WTC11 (cell line): ENCODE results near the gene CTXN1. TPM values are rescaled to one million over a fixed set of nuclear protein-coding genes. Genes with fewer than 3 reads are reported as not detected.

Experiments used
- CREB1 ChIP-seq: sonication (generic); formaldehyde crosslinking; IDR thresholded peaks from 2 replicates; pipeline ENCODE4 v1.8.0; 2023; ENCODE audit warnings: mild to moderate bottlenecking, missing genetic modification reagents
- CREM ChIP-seq: sonication (generic); formaldehyde crosslinking; IDR thresholded peaks from 2 replicates; pipeline ENCODE4 v1.8.1; 2022; ENCODE audit warnings: mild to moderate bottlenecking, missing genetic modification reagents, moderate library complexity
- FOXP4 ChIP-seq: sonication (generic); formaldehyde crosslinking; IDR thresholded peaks from 2 replicates; pipeline ENCODE4 v1.8.0; 2022; ENCODE audit warnings: mild to moderate bottlenecking, missing genetic modification reagents
- GTF2I ChIP-seq: fragments of 250-450 bp; sonication (Bioruptor Pico); conservative IDR thresholded peaks from 2 replicates; pipeline ENCODE4 v1.4.0; 2021; ENCODE audit warnings: mild to moderate bottlenecking
- HMGXB4 ChIP-seq: sonication (generic); formaldehyde crosslinking; IDR thresholded peaks from 2 replicates; pipeline ENCODE4 v1.8.1; 2023; ENCODE audit warnings: mild to moderate bottlenecking, moderate library complexity, missing genetic modification reagents
- MLX ChIP-seq: sonication (generic); formaldehyde crosslinking; IDR thresholded peaks from 2 replicates; pipeline ENCODE4 v1.8.1; 2023; ENCODE audit warnings: mild to moderate bottlenecking, missing genetic modification reagents, moderate library complexity
- NFE2L1 ChIP-seq: sonication (generic); formaldehyde crosslinking; IDR thresholded peaks from 2 replicates; pipeline ENCODE4 v1.8.1; 2023; ENCODE audit warnings: missing genetic modification reagents
- NFYB ChIP-seq: sonication (generic); formaldehyde crosslinking; conservative IDR thresholded peaks from 2 replicates; pipeline ENCODE4 v1.8.0; 2022; ENCODE audit warnings: low read depth, missing genetic modification reagents
- NR2C2 ChIP-seq: sonication (generic); formaldehyde crosslinking; IDR thresholded peaks from 2 replicates; pipeline ENCODE4 v1.8.0; 2022; ENCODE audit warnings: mild to moderate bottlenecking, missing genetic modification reagents
- TEAD1 ChIP-seq: sonication (generic); formaldehyde crosslinking; IDR thresholded peaks from 2 replicates; pipeline ENCODE4 v1.8.0; 2022; ENCODE audit warnings: mild to moderate bottlenecking, missing genetic modification reagents
- TP53 ChIP-seq: sonication (generic); formaldehyde crosslinking; IDR thresholded peaks from 2 replicates; pipeline ENCODE4 v1.8.1; 2023; ENCODE audit warnings: mild to moderate bottlenecking, missing genetic modification reagents
- ZNF121 ChIP-seq: sonication (generic); formaldehyde crosslinking; IDR thresholded peaks from 2 replicates; pipeline ENCODE4 v1.8.0; 2023; ENCODE audit warnings: missing genetic modification reagents
- ZNF232 ChIP-seq: sonication (generic); formaldehyde crosslinking; IDR thresholded peaks from 2 replicates; pipeline ENCODE4 v1.8.0; 2022; ENCODE audit warnings: mild to moderate bottlenecking, missing genetic modification reagents
- ZNF396 ChIP-seq: fragments of 250-450 bp; sonication (Bioruptor Pico); IDR thresholded peaks from 2 replicates; pipeline ENCODE4 v1.8.0; 2021; ENCODE audit warnings: mild to moderate bottlenecking, moderate library complexity, borderline replicate concordance
- ZNF416 ChIP-seq: fragments of 250-450 bp; sonication (Bioruptor Pico); IDR thresholded peaks from 2 replicates; pipeline ENCODE4 v1.9.0; 2021; ENCODE audit warnings: mild to moderate bottlenecking, inconsistent platforms
- ZNF532 ChIP-seq: fragments of 250-450 bp; sonication (Bioruptor Pico); IDR thresholded peaks from 2 replicates; pipeline ENCODE4 v1.9.0; 2021; ENCODE audit warnings: mild to moderate bottlenecking, borderline replicate concordance
- ZNF671 ChIP-seq: fragments of 250-450 bp; sonication (Bioruptor Pico); IDR thresholded peaks from 2 replicates; pipeline ENCODE4 v1.8.0; 2021; ENCODE audit warnings: mild to moderate bottlenecking
- total RNA-seq: library from RNA; stranded (reverse); gene quantifications from 3 replicates; pipeline ENCODE4 v1.2.3, GENCODE V29; 2021
- TF ChIP-seq, protein P1 (sequence below): sonication (generic); formaldehyde crosslinking; IDR thresholded peaks from 2 replicates; pipeline ENCODE4 v1.8.1; 2022; ENCODE audit warnings: mild to moderate bottlenecking, missing genetic modification reagents, moderate library complexity, borderline replicate concordance
- TF ChIP-seq, protein P2 (sequence below): fragments of 250-450 bp; sonication (Bioruptor Pico); IDR thresholded peaks from 2 replicates; pipeline ENCODE4 v1.8.0; 2021; ENCODE audit warnings: mild to moderate bottlenecking
- TF ChIP-seq, protein P3 (sequence below): sonication (generic); formaldehyde crosslinking; IDR thresholded peaks from 2 replicates; pipeline ENCODE4 v1.8.1; 2022; ENCODE audit warnings: missing genetic modification reagents, borderline replicate concordance
- TF ChIP-seq, protein P4 (sequence below): sonication (generic); formaldehyde crosslinking; IDR thresholded peaks from 2 replicates; pipeline ENCODE4 v1.8.0; 2022; ENCODE audit warnings: mild to moderate bottlenecking, missing genetic modification reagents
- TF ChIP-seq, protein P5 (sequence below): sonication (generic); formaldehyde crosslinking; conservative IDR thresholded peaks from 2 replicates; pipeline ENCODE4 v1.8.1; 2022; ENCODE audit warnings: mild to moderate bottlenecking, missing genetic modification reagents

The CTXN1 gene
- total RNA-seq, 1 experiment from 2014 or later, result 48.2 TPM

DNA sequence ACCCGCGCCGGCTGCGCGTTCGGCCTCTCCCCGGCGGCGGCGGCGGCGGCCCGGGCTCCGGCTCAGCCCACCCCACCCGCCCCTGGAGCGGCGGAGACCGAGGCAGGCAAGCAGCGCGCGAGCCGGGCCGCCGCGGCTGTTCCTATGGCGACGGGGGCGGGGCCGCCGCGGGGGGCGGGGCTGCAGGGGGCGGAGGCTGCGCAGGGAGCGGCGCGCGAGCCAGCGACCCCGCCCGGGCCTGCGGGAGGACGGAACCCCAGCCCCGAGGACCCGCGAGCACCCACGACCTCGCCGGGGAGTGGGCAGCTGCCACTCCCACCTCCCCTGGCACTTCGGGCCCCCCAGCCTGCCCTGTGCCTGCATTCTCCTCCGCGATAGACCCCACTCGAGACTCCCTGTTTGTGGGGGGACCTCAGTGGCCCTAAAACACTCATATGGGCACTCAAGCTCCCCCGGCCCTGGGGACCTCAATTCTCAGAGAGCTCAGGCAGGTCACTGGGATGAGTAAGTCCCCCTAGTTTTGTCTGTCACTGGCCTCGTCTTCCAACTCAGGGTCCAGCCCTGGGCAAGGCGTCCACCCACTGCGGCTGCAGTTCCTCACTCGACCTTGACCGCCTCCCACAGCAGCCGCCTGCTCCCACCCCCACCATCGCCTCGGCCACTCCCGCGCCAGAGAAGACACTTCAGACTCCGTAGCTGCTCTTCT, at the start of gene CTXN1 (continued):
- TF ChIP-seq, protein P1, sequence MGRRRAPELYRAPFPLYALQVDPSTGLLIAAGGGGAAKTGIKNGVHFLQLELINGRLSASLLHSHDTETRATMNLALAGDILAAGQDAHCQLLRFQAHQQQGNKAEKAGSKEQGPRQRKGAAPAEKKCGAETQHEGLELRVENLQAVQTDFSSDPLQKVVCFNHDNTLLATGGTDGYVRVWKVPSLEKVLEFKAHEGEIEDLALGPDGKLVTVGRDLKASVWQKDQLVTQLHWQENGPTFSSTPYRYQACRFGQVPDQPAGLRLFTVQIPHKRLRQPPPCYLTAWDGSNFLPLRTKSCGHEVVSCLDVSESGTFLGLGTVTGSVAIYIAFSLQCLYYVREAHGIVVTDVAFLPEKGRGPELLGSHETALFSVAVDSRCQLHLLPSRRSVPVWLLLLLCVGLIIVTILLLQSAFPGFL (CRISPR knock-in tag), result no peak
- no peak for TF ChIP-seq NR2C2 (CRISPR knock-in tag)
- no peak for TF ChIP-seq FOXP4 (CRISPR knock-in tag)
- TF ChIP-seq HMGXB4 (CRISPR knock-in tag), result no peak
- no peak for TF ChIP-seq CREM (CRISPR knock-in tag)
- TF ChIP-seq NFYB (CRISPR knock-in tag), result no peak
- no peak for TF ChIP-seq ZNF396 (CRISPR knock-in tag)
- TF ChIP-seq, protein P2, sequence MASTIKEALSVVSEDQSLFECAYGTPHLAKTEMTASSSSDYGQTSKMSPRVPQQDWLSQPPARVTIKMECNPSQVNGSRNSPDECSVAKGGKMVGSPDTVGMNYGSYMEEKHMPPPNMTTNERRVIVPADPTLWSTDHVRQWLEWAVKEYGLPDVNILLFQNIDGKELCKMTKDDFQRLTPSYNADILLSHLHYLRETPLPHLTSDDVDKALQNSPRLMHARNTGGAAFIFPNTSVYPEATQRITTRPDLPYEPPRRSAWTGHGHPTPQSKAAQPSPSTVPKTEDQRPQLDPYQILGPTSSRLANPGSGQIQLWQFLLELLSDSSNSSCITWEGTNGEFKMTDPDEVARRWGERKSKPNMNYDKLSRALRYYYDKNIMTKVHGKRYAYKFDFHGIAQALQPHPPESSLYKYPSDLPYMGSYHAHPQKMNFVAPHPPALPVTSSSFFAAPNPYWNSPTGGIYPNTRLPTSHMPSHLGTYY (CRISPR knock-in tag), result peak; percentile 60; the same call in 1 of the 2 replicates
- TF ChIP-seq NFE2L1 (CRISPR knock-in tag), result no peak
- no peak for TF ChIP-seq CREB1 (CRISPR knock-in tag)
- no peak for TF ChIP-seq TP53
- no peak for TF ChIP-seq ZNF121 (CRISPR knock-in tag)
- no peak for TF ChIP-seq TEAD1 (CRISPR knock-in tag)
- TF ChIP-seq, protein P3, sequence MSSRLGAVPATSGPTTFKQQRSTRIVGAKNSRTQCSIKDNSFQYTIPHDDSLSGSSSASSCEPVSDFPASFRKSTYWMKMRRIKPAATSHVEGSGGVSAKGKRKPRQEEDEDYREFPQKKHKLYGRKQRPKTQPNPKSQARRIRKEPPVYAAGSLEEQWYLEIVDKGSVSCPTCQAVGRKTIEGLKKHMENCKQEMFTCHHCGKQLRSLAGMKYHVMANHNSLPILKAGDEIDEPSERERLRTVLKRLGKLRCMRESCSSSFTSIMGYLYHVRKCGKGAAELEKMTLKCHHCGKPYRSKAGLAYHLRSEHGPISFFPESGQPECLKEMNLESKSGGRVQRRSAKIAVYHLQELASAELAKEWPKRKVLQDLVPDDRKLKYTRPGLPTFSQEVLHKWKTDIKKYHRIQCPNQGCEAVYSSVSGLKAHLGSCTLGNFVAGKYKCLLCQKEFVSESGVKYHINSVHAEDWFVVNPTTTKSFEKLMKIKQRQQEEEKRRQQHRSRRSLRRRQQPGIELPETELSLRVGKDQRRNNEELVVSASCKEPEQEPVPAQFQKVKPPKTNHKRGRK, result no peak
- TF ChIP-seq GTF2I (CRISPR knock-in tag), result no peak
- peak; percentile 85 for TF ChIP-seq ZNF416 (CRISPR knock-in tag)
- TF ChIP-seq, protein P4, sequence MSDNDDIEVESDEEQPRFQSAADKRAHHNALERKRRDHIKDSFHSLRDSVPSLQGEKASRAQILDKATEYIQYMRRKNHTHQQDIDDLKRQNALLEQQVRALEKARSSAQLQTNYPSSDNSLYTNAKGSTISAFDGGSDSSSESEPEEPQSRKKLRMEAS (CRISPR knock-in tag), result no peak
- TF ChIP-seq ZNF532 (CRISPR knock-in tag), result no peak
- TF ChIP-seq MLX (CRISPR knock-in tag), result 0 out of 2 replicates have a peak, but pooled peaks have one; percentile 41
- TF ChIP-seq ZNF671 (CRISPR knock-in tag), result peak; percentile 71; the same call in 1 of the 2 replicates
- TF ChIP-seq, protein P5, sequence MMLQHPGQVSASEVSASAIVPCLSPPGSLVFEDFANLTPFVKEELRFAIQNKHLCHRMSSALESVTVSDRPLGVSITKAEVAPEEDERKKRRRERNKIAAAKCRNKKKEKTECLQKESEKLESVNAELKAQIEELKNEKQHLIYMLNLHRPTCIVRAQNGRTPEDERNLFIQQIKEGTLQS (CRISPR knock-in tag), result no peak
- TF ChIP-seq ZNF232 (CRISPR knock-in tag), result 0 out of 2 replicates have a peak, but pooled peaks have one; percentile 17
